Sigmoid colon (tissue), 7 donors: Measurements from ENCODE around the gene ADGRG2. TPM values are rescaled to one million over a fixed set of nuclear protein-coding genes. Genes with fewer than 3 reads are reported as not detected.
"Not testable (repeated sequence)": the region's sequence is repeated elsewhere in the genome, so short reads cannot be mapped to it uniquely, and the experiment has no call there.

Experiments used
- DNase-seq: peaks from one replicate; pipeline ENCODE4 v3.0.0-alpha.2; 2019
- H3K27ac ChIP-seq, 4 donors: fragments of 200-600 bp; sonication (generic); one replicate each; pipeline ENCODE4 v1.5.1; 2016 to 2019; ENCODE audit warnings: mild to moderate bottlenecking in 1 of 4
- H3K27me3 ChIP-seq, 3 donors: fragments of 200-600 bp; sonication (generic); one replicate each; pipeline ENCODE4 v1.5.1; 2019; ENCODE audit warnings: mild to moderate bottlenecking in 1 of 3
- H3K36me3 ChIP-seq, 4 donors: fragments of 200-600 bp; sonication (generic); one replicate each; pipeline ENCODE4 v1.5.1; 2016 to 2019
- H3K4me1 ChIP-seq, 4 donors: fragments of 200-600 bp; sonication (generic); one replicate each; pipeline ENCODE4 v1.5.1; 2017 to 2019
- H3K4me3 ChIP-seq, 4 donors: fragments of 200-600 bp; sonication (generic); one replicate each; pipeline ENCODE4 v1.5.1; 2017 to 2019; ENCODE audit warnings: mild to moderate bottlenecking in 2 of 4, moderate library complexity in 1 of 4
- H3K9me3 ChIP-seq, 4 donors: fragments of 200-600 bp in 3 of 4; sonication (generic) in 3 of 4; one replicate each; pipeline versions ENCODE4 v1.5.1 to v1.6.1; 2013 to 2019
- CTCF ChIP-seq, 4 experiments: fragments of 450-650 bp in 3 of 4; fragments of 200-600 bp in 1 of 4; IDR thresholded peaks; one replicate each; pipeline ENCODE4 v1.5.1; 2016 to 2019; ENCODE audit warnings: antibody characterized with exemption in 4 of 4, mild to moderate bottlenecking in 3 of 4, moderate library complexity in 2 of 4
- EP300 ChIP-seq, 4 donors: sonication (generic); formaldehyde crosslinking; IDR thresholded peaks; one replicate each; pipeline ENCODE4 v1.6.1; 2017; ENCODE audit warnings: antibody characterized with exemption in 4 of 4
- POLR2A ChIP-seq, 2 donors: fragments of 450-650 bp; IDR thresholded peaks; one replicate each; pipeline ENCODE4 v1.6.1; 2016; ENCODE audit warnings: antibody characterized with exemption in 2 of 2, mild to moderate bottlenecking in 2 of 2, moderate library complexity in 2 of 2
- POLR2AphosphoS5 ChIP-seq, 4 donors: sonication (generic); formaldehyde crosslinking; IDR thresholded peaks; one replicate each; pipeline ENCODE4 v1.6.1; 2017; ENCODE audit warnings: antibody characterized with exemption in 4 of 4
- WGBS, 2 donors: extraction: QIAGEN DNeasy Blood & Tissue Kit; methylation state at CpG; one replicate each; pipeline ENCODE4 v1.1.7; 2013; 5-methylcytosine and 5-hydroxymethylcytosine counted together
- intact Hi-C: fragments of 100-400 bp; cut with DNase I; formaldehyde crosslinking; loops from one replicate; pipeline ENCODE4 v1.15.1; 2023
- polyA plus RNA-seq, 3 donors: library from polyadenylated mRNA; stranded (reverse); fragments of 200-250 nt; gene quantifications; one replicate each; pipeline ENCODE4 v1.2.3, GENCODE V29; 2013
- total RNA-seq, 4 donors: library from RNA; depleted of rRNA; stranded (reverse); fragments of >200 nt; gene quantifications; one replicate each; pipeline ENCODE4 v1.1.0, GENCODE V29; 2016
- donor health status: healthy with polysubstance abuse.
- donor health status: Bipolar disorder and iron deficiency.
- donor health status: healthy.

ADGRG2 gene
- total and polyA plus RNA-seq, 7 donors, result under 0.01 to 2.5 (median 0.81) TPM; not detected in 1

- TF ChIP-seq POLR2A (IDR thresholded peaks at IDR 0.05) (no peak), POLR2AphosphoS5 (IDR thresholded peaks at IDR 0.05) (peak in 3 of 4 donors; percentile 13 to 48 (median 35)), EP300 (IDR thresholded peaks at IDR 0.05) (no peak), CTCF (IDR thresholded peaks at IDR 0.05) (peak; percentile 54 to 66 (median 60))
- 0 to 1% methylated on average over 71 of the region's 71 CpGs for WGBS, 2 donors
- H3K27ac ChIP-seq, result peak overlapping the region; percentile 86 to 90 (median 88)
- H3K4me3 ChIP-seq, result peak overlapping the region; percentile 47 to 74 (median 70)
- H3K9me3 ChIP-seq, result no peaks in the 10 kb centered on the region
- peaks cover 0 to 5% (median 0%) of the 10 kb centered on the region in 3 donors for H3K27me3 ChIP-seq
- no peaks in the 10 kb centered on the region for H3K36me3 ChIP-seq
- intact Hi-C loops, result loop anchor here (5.0 to 10.0 kb wide), 3 partner anchors 310 to 557 kb away; partner anchors contain the start of genes CDKL5, PDHA1 and RS1
- peaks cover 0 to 11% (median 6%) of the 10 kb centered on the region in 4 donors for H3K4me1 ChIP-seq
- peak; percentile 89 for DNase-seq
These were observed 137.7 kb downstream of the ADGRG2 start for GRCh38 chrX:18984381-18985185.

- no peaks in the 10 kb centered on the region for H3K9me3 ChIP-seq
- peak within 1 kb of the TSS; percentile 47 to 74 (median 70) for H3K4me3 ChIP-seq
- H3K4me1 ChIP-seq, result peaks cover 0 to 11% (median 6%) of the 10 kb centered on the region in 4 donors
- peak; percentile 70 for DNase-seq
- peaks cover 0 to 5% (median 0%) of the 10 kb centered on the region in 3 donors for H3K27me3 ChIP-seq
- TF ChIP-seq EP300 (IDR thresholded peaks at IDR 0.05), result no peak
- no peak for TF ChIP-seq POLR2AphosphoS5 (IDR thresholded peaks at IDR 0.05)
- no peak for TF ChIP-seq POLR2A (IDR thresholded peaks at IDR 0.05)
- TF ChIP-seq CTCF (IDR thresholded peaks at IDR 0.05), result no peak
- peak within 1 kb of the TSS; percentile 86 to 90 (median 88) for H3K27ac ChIP-seq
- WGBS, 2 donors, result 0 to 1% methylated on average over 64 of the region's 64 CpGs
- intact Hi-C loops, result loop anchor here (10.0 kb wide), 2 partner anchors 309 to 361 kb away; partner anchors contain the start of genes PDHA1 and RS1
- H3K36me3 ChIP-seq, result no peaks in the 10 kb centered on the region
These were observed 138.4 kb downstream of the ADGRG2 start, which contains the start of gene PHKA2 for GRCh38 chrX:18983666-18984380. PHKA2 (minus strand) TSS chrX:18984114; CDS start chrX:18983932, 182 bp downstream.

GRCh38 chrX:18981124-18981807 lies 141.0 kb downstream of the ADGRG2 start:
- Histone ChIP-seq H3K4me3 (no peak overlapping the region), H3K27ac (no peak overlapping the region), H3K9me3 (no peaks in the 10 kb centered on the region), H3K4me1 (peaks cover 0 to 11% (median 6%) of the 10 kb centered on the region in 4 donors), H3K27me3 (peaks cover 0 to 5% (median 0%) of the 10 kb centered on the region in 3 donors), H3K36me3 (no peaks in the 10 kb centered on the region)
- TF ChIP-seq POLR2A (IDR thresholded peaks at IDR 0.05), result no peak
- no peak for TF ChIP-seq POLR2AphosphoS5 (IDR thresholded peaks at IDR 0.05)
- TF ChIP-seq EP300 (IDR thresholded peaks at IDR 0.05), result no peak
- no peak for TF ChIP-seq CTCF (IDR thresholded peaks at IDR 0.05)
- 53 to 78% methylated on average over 6 of the region's 6 CpGs for WGBS, 2 donors
- no peak for DNase-seq
- intact Hi-C loops, result loop anchor here (10.0 kb wide), 2 partner anchors 306 to 364 kb away; partner anchors contain the start of genes PDHA1 and RS1

- not testable (repeated sequence) for H3K4me1 ChIP-seq, DNase-seq, H3K9me3 ChIP-seq, H3K27me3 ChIP-seq, H3K27ac ChIP-seq, H3K36me3 ChIP-seq, H3K4me3 ChIP-seq
- WGBS, 2 donors, result 33 to 63% methylated on average over 6 of the region's 6 CpGs
- intact Hi-C loops, result loop anchor here (10.0 kb wide), 2 partner anchors 305 to 365 kb away; partner anchors contain the start of genes PDHA1 and RS1
These were observed 142.0 kb downstream of the ADGRG2 start for GRCh38 chrX:18980262-18980661.
